Ureter (tissue), 1 donor: ENCODE data around the gene ALG14. TPM values are rescaled to one million over a fixed set of nuclear protein-coding genes. Genes with fewer than 3 reads are reported as not detected.
"Not testable (repeated sequence)": the region's sequence is repeated elsewhere in the genome, so short reads cannot be mapped to it uniquely, and the experiment has no call there.

Experiments used
- DNase-seq: peaks from one replicate; pipeline ENCODE4 v3.0.0-alpha.2; 2020; ENCODE audit warnings: low spot score
- total RNA-seq: library from RNA; stranded (reverse); gene quantifications from one replicate; pipeline ENCODE4 v1.2.4, GENCODE V29; 2023
- donor health status: DM: yes; HTN: yes; CAD: no.

Gene ALG14
- total RNA-seq, 1 donor from 2014 or later, result 12.6 TPM

DNA sequence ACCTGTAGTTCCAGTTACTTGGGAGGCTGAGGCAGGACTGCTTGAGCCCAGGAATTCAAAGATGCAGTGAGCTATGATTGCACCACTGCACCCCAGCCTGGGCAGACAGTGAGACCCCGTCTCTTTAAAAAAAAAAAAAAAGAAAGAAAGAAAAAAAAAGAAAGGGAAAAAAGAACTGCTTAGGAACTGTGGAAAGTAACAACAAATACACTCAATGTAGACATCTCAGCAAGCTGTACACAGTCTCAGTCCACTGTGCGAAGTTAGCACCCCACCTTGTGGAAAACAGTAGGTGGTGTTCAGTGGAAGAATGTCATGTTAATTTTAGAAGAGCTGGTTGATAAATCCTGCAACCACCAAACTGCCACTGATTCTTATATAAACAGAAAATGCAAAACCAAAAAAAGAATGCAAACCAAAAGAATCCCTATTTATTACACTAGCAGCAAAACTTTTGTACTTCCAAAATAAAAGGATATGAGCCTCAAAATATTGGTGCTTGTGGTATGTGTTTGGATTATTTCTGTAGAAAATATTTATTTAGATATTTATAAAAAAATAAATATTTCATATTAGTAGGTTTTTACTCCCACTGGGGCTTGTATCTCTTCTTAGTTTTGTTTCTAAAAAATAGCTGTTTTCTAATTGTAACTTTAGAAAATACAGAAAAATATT, 31.1 kb downstream of the ALG14 start:
- DNase-seq, result peak; percentile 69

DNA sequence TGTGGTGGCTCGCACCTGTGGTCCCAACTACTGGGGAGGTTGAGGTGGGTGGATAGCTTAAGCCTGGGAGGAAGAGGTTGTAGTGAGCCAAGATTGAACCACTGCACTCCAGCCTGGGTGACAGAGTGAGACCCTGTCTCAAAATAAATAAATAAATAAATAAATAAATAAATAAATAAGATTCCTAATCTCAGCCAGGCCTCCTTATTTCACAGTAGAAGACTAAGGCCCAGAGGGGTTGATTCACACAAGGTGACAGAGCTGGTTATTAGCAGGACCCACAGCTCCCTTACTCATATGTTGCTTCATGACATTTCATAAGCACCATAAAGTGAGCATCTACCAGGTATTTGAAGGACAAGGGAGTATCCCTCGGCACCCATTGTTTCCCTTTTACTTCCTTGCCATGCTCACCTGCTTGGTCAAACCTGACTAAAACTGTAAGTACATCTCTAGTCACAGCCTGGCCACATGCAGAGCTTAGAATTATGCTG, 32.7 kb downstream of the ALG14 start:
- no peak for DNase-seq

DNA sequence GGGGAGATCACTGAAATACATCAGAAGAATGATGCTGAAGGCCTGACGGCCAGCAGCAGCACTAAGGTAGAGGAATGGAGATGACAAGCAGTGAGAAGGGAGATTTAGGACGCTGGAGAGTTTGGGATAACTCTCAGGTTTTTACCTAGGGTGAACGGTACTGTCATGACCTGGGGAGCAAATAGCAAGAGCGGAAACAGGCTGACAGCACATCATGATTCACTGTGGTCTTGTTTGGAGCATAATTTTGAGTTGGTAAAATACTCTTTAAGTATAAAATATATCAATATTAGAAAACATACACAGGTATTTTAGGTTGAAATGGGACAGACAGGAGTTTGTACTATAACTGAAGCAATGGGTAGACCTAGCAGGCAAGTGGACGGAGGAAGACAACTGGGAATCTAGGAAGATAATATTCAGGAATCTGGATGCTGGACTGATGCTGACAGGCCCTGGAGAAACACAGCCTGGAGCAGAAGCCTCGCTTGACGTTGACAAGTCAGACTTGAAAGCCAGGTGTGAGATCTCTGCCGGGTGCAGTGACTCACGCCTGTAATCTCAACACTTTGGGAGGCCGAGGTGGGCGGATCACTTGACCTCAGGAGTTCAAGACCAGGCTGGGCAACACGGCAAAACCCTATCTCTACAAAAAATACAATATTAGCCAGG, 33.3 kb downstream of the ALG14 start:
- no peak for DNase-seq

DNA sequence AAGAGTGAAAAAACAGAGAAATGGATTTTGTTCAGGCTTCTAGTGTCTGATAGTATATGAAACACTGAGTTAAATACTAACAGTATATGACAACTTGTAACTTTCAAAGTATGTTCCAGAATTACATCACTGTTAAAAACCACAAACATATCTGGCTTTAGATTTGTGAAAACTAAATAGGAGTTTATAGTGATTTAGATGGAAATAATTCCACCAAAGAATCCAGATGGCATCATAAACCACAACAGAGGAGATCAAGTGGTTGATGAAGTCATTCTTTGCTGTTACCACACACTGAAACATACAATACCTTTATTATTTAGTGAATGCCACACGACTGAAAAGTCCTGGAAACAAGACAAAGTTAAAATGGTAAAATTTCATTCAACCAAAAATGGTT, 37.2 kb downstream of the ALG14 start:
- DNase-seq, result no peak

DNA sequence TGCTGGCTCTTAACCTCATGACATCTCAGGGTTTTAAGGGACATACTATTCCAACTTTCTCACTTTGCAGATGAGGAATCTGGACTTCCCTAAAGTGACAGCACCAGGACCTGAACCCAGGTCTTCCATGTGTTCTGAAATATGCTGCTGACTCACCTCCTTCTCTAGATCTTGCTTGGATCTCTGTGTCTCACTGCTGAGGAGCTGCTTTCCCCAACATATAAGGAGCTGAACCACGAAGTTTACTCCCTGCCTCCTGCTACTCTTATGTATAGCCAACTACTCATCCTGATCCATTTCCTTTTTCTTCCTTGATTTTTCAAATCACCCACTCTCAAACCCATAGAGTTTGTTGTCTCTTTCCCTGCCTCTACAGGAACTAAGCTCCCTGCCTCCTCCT, 38.2 kb downstream of the ALG14 start:
- no peak for DNase-seq

DNA sequence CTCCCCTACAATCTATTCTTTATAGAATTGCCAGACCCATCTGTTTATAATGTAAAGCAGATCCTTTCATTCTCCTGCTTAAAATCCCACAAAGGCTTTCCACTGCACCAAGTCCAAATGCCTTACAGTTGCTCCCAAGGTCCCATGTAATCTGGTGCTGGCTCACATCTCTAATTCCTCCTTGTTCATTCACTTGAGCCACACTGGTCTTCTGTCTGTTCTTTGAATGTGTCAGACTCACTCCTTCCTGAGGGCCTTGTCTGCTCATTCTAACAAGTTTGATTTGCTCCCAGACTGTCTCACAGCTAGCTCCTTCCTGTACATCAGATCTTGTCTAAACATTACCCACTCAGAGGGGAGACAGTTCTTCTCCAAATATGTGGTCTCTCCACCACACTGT, 38.9 kb downstream of the ALG14 start:
- DNase-seq, result no peak

DNA sequence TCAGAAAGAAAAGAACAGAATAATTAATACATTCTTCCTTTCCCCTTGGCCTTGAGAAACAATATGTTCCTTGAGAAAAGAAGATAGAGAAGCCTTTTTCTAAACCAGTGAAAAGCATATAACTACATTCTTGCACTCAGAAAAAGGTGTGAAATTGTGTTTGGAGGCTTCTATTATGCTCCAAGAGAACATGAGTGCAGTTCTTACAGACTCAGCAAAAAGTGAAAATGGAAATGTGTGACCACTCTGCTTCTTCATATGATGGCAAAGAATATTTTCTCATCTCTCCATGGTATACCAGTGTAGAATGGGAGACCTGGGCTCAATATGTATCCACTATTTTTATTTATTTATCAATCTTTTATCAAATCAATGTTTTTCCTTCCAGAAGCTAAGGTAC, 43.2 kb downstream of the ALG14 start:
- no peak for DNase-seq

DNA sequence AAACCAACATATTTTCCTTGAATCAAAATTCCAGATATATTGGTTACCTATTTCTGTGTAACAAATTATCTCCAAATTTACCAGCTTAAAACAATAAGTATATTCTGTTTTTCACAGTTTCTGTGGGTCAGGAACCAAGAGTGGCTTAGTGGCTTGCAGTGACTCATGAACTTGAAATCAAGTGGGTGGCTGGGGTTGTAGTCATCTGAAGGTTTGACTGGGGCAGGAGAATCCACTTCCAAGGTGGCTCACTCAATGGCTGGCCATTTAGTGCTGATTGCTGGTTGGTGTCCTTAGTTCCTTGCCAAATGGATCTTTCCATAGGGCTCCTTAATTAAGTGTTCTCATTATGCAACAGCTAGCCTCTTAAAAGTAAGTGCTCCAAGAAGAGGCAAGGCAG, 43.8 kb downstream of the ALG14 start:
- no peak for DNase-seq

DNA sequence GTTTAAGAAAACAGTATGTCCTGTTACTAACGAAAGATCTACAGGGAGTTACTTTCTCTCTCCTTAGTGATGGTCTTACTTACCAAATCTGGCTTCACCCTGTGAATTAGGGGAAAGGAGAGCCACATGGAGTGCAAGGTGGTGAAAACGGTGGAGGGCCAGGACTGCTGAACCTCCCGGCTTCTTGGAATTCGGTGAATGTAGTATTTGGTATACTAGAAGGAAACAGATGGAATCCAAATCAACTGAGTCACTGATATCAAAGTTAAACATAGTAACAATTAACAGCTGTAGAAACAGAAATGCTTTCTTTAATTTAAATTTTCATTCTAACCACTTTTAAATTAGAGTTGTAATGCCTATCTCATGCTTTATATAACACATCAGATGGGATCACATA, 45.7 kb downstream of the ALG14 start:
- no peak for DNase-seq

DNA sequence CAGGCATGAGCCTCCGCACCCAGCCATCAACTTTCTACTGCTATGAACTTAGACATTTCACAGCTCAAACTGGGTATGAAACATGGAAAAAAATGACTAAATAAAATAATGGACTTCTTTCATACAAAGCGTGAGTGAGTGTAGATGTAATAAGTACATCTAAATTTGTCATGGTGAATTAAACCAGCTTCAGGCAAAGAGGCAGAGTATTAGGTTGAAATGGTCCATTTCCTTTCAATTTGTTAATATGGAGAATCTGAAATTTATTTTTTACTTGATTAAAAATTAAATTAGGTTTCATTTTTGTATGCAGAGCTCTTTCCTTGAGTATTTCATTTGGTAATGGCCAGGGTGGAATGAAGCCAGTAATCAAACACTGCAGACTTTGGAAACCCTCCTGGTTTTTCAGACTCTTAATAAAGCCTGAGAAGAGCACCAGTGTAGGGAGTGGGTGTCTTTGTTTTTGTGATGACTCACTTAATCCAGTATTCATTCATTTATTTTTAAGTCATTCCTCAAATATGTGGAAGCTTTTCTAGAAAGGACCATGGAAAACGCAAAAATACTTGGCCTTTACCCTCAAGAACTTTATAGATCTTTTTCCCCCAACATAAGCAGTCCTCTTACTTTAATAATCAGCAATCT, 49.2 kb downstream of the ALG14 start:
- DNase-seq, result no peak

DNA sequence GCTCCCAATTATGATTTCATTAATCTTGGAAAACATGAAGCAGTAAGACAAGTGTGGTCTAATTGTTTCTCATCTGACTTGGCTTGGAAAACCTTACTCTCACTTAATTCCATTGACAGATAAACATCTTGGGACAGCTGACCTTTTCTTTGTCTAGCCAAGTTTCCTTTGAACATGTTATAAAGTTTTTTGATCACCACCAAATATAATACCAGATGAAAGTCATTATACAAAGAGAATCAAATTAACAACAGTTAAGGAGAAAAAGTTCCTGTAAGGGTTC, 50.2 kb downstream of the ALG14 start:
- no peak for DNase-seq

DNA sequence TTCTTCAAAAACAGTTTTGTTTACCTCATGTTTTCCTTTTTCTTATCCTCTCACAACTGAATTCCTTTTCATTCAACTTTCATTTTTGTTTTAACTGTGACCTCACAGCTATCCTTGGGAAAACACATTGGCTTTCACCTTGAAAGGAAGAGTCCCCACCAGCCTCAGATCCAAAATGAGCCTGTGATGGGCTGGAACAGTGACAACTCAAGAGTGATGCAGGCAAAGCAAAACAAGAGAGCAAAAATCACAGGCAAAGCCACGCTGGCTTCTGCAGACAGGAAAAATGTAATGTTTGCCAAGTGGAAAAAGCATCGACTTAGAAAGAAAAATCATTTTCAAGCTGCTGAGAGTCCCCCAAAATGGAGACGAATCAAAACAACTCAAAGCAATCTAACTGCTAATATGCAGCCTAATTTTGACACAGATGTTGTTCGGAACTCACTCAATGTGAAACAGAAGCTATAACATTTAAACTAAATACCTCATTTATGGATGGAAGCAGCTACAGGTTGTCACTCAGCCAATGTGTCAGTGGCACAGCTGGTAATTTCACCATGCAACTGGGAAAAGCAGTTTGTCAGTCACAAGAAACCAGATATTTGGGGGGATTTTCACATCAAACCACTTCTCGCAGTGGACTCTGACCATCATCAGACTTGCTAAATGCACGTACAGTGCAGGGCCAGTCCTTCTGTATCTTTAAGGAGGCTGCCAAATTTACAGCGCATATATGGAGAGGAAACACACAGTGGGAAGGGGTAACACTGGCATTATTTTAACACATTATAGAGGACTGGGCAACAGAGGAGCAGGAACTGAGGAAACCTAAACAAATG, 50.7 kb downstream of the ALG14 start:
- no peak for DNase-seq

DNA sequence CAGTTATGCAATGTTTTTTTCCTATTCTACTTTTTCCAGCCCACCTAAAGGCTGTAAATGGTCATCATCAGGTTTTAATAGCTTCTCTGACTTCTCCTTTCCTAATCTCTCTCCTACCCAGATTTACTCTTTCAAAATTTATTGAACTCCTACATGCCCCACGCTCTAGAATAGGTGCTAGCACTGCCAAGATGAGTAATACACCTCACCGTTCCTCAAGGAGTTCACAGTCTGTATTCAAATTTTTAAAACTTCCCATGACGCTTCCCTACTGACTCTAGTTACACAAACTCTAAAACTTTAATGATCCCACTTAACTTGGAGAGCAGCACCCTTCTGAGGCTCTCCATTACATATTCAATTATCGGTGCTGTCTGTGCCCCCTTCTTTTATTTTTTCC, 51.6 kb downstream of the ALG14 start:
- DNase-seq, result no peak

DNA sequence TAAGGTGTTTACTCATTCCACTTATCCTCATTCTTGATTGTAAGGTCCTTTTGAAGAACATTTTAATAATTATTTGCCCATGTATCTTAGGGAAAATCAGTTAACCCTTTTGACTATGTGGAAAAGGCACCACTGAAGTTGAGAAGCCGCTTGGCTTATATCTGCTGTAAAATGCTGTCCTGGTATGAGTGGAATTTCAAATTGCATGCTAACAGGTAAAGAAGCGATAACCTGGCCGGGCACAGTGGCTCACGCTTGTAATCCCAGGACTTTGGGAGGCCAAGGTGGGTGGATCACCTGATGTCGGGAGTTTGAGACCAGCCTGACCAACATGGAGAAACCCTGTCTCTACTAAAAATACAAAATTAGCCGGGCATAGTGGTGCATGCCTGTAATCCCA, 53.3 kb downstream of the ALG14 start:
- DNase-seq, result not testable (repeated sequence)

DNA sequence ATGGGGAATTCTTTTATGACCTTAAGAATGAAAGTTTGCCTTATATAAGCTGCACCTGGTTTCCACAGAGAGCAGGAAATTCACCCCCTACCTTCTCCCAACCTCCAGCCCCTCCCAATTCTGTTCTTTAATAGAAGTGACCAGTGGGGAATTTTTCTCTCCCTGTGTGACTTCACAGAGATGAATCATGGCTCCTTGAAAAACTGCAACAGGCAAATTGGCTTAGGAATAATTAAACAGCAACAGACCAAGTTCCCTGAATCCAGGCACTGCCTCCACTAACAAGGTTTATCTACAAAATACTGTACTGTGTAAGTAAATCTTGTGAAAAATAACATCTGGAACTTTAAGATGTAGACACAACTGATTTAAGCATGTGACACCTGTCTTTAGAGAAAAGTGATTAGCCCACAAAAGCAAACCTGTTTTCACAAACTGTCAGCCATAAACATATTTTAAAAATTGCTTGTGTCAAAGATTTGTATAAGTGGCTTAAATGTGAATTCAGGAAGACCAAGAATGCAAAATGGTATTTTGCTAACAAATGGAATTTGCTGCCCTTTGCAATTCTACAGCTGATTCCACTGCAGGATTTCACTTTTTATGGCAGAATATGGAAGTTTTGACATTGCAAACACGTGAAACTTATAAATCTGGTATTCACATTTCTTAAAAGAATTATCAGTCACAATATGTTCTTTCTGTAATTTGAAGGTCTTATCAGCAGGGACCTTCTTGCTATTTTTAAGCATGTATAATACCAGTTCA, 54.0 kb downstream of the ALG14 start:
- DNase-seq, result no peak

DNA sequence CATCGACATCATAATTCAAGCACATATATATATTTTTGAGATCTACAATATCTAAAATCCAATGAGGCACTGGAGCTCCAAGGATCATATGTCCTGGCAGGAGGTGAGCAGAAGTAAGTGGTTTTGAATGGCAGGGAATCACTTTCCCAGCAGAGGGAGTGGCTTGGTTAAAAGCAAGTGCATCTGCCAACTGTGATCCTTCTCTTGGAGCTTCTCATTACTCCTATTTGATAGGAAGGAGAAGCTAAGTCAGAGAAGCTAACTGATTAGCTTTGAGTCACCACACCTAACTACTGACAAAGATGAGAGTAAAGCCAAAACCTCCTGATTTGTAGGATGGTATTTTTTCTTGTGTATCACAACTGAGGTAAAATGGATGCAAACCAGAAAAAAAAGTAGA, 55.0 kb downstream of the ALG14 start:
- DNase-seq, result no peak

DNA sequence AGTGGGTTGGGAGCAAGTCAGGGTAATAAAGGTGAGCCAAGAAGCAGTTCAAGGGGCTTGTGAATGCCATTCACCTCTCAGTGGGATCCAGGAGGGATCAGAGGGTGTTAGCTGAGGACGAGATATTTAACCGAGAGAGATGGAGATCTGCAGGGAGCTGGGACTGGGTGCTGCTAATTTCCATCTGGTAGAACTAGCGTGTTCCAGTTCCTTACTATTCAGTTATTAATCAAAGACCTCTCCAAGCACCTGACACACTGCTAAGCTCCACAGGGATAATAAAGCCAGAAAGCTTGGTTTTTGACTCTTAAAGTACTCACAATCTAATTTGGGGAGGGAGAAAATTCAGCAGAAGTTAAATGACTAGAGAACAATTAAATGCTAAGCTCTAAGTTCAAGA, 57.7 kb downstream of the ALG14 start:
- no peak for DNase-seq

DNA sequence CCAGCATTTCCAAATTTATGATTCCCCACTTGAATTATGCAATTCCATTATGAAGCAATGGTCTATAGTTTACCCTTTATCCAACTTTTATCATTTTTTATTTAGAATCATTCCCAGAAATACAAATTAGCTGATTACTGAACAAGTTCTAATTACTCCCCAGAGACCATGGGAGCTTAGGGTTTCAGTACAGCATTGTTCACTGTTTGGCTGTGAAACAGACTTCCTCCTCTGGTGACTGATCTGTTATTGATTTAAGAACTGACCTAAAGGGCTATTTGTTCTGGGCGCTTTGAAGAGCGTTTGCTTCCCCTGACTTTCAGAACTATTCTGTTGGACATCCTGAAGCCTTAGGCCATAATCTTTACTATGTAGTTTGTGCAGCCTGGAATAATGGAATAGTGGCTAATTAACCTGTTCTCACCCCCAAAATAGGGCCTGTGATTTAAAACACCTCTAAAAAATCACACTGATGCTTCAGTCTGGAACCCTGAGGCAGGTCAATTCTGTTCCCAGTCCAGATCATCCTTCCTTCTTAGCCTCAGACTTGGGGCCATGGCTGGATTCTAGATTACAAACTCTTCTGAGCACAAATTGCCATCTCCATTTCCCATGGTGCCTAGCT, 58.7 kb downstream of the ALG14 start:
- DNase-seq, result no peak

DNA sequence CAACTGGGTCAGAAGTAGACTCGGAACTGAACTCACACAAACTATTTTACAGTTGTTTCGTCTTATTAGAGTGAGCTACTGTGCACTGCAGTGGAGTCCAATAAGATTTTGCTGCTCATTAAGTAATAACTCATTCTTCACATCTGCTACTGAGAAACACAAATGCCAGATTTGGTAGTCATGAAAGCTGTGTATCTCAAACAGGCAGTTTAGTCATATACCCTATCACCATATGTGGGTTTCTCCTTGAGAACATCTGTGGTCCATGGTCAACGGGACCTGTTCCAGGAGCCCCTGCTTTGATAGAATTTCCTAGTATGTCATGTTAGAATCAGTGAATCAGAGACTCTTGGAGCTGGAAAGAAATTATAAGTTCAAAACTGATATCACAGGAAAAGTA, 60.4 kb downstream of the ALG14 start:
- no peak for DNase-seq

DNA sequence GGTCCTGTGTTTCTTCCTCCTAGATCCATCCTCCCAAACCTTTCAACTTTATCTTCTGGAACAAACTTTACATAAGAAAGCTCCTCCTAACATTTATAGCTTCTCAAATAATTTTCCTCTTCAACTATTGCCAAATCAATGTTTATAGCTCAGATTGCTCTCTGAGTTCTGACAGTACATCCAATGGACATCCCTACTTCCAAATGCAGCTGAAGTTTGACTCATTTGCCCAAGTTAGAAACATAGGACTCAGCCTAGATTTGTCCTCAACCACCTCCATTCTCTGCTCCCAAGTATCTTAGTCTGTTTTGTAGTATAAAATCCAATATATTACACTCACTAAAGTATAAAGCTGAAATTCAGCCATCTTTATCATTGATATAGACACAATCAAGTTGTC, 62.6 kb downstream of the ALG14 start:
- DNase-seq, result no peak

DNA sequence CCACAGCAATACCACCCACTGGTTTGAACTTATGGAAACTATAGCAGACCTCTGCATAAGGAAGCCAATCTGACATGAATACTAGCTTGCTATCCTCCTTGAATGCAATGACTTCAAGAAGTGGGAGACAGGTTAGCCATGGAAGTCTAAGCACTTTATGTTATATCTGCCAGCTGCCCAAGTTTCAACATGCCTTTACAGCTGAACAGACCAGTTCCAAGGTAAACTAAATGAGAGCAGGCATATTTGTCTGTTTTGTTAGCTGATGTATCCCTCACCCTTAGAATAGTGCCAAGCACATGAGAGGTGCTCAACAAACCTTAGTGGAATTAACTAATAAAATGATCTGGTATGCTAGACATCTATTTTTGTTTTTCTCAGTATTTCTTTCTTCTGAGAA, 65.1 kb downstream of the ALG14 start:
- DNase-seq, result peak; percentile 52
